HG03571 (cell line): ENCODE measurements around the gene CRLF1.

Experiments
- ATAC-seq: cut with Tn5 transposase; IDR thresholded peaks from one replicate; pipeline ENCODE4 v1.9.1; 2021; ENCODE audit not compliant: unreplicated experiment

Gene CRLF1, protein sequence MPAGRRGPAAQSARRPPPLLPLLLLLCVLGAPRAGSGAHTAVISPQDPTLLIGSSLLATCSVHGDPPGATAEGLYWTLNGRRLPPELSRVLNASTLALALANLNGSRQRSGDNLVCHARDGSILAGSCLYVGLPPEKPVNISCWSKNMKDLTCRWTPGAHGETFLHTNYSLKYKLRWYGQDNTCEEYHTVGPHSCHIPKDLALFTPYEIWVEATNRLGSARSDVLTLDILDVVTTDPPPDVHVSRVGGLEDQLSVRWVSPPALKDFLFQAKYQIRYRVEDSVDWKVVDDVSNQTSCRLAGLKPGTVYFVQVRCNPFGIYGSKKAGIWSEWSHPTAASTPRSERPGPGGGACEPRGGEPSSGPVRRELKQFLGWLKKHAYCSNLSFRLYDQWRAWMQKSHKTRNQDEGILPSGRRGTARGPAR

DNA sequence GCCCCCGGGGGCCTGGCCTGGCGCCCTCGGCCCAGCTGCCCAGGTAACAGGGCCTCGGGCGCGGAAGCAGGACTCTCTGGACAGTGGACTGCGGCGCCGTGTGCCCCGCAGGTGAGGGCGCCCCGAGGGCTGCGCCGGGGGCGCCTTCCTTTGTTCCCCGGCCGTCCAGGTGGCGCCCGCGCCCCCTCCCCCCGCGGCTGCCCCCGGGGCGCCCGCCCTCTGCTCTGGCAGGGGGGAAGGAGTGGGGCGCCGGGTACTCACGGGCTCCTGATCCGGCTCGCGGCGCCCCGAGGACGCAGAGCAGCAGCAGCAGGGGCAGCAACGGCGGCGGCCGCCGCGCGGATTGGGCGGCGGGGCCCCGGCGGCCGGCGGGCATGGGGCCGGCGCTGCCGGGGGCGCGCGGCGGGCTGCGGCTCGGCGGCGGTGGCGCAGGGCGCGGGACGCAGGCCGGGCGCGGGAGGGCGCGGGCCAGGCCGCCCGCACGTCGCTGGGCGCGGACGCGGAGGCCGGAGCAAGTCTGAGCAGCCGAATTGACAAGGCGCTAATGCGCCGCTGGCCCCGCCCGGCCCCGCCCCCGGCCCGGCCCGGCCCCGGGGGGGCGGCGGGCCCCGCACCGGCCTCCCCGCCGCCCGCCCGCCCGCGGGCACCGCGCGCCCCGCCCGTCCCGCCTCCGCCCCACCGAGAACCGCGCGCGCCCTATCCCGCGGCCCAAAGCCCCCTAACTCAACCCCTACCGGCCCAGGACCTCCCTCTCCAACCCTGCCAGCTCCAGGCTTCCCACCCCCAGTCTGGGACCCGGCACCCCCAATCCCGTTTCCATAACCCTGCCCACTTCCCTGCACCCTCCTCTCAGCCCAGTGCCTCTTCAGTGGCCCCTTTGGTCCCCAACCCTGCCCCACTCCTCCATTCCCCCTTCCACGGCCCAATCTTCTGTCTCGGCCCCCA, at the start of gene CRLF1:
Gene CRLF1 (minus strand): TSS at position 519 of the 945 bp plus-strand sequence. CDS start 143 bp downstream, at position 376.
- no peak for ATAC-seq

DNA sequence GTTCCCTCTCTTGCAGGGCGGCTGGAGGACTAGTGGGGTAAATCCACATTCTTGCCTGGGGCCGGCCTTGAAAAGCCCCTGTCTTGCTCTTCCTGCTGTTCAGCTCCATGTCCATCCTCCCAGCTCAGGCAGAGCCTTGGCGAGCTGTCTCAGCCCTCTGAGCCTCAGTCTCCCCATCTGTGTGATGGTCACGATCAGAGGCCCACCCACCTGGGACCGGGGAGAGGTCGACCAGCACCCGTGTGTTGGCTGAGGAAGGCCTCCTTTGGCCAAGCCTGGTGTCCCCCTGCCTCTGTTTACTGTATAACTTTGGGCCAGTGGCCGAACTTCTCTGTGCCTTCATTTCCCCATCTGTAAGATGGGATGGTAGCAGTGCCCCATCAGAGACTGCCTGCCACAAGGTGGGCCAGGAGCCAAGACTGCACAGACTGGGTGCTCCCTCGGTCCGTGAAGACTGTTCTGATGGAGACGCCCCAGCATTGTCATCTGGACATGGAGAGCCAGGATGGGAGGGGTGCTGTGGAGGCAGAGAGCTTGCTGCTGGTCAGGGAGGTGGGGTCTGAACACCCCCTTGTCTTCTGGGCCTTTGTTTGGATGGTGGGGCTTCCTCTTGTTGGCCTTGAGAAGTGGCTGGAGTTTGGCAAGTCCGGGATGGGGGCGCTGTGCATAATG, 48.7 kb upstream of the CRLF1 start:
- no peak for ATAC-seq

DNA sequence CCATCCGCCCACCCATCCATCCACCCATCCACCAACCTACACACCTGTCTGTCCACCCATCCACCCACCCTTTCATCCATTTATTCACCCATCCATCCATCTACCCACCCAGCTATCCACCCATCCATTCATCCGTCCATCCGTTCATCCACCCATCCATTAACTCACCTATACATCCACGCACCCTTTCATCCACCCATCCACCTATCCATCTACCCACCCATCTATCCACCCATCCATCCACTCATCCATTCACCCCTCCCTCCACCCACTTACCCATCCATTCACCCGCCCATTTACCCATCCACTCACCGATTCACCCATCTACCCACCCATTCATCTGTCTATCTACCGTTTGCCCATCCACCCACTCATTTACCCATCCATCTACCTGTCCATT, 47.9 kb upstream of the CRLF1 start:
- ATAC-seq: no peak

DNA sequence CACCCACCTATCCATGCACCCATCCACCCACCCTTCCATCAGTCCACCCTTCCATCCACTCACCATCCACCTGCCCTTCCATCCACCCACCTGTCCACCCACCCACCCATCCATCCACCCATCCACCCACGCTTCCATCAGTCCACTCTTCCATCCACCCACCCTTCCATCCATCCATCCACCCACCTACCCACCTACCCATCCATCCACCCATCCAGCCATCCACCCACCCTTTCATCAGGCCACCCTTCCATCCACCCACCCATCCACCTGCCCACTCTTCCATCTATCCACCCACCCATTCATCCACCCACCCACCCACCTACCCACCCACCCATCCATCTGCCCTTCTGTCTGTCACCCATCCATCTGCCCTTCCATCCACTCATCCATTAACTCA, 47.3 kb upstream of the CRLF1 start:
- ATAC-seq: no peak

DNA sequence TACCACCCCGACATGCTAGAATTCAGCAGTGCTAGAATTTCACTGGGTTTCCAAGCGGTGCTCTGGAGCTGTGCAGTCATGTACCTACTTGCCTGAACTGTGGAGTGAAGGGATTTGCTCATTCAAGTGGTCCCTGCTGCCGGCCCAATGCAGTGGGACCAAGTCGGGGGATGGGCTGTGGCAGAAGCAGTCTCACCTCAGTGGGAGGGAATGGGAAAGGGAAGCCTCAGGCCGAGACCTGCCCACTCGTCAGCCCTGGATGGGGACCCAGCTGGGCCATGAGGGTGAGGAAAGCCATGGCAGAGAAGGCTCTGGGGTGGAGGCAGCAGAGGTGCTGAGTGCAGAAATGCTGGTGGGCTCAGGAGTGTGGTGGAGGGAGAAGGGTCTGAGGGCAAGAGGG, 45.1 kb upstream of the CRLF1 start:
- no peak for ATAC-seq

DNA sequence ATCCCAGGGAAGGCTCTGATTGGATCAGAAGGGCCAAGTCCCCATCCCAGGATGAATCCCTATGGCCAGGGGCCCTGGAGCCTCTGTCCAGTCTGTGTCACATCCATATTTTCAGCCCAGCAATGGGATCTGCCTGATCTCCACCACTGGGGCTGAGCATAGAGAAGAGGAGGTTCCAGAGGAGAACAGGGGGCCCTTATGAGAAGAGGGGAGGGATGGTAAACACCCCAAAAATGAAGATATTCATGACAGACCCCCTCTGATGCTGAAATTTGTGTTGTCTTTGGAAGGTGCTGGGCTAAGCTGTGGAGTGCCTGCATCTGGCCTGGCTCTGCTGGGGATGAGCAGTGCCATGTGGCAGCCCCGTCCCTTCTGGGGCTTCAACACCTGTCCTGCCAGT, 44.7 kb upstream of the CRLF1 start:
- ATAC-seq: no peak

DNA sequence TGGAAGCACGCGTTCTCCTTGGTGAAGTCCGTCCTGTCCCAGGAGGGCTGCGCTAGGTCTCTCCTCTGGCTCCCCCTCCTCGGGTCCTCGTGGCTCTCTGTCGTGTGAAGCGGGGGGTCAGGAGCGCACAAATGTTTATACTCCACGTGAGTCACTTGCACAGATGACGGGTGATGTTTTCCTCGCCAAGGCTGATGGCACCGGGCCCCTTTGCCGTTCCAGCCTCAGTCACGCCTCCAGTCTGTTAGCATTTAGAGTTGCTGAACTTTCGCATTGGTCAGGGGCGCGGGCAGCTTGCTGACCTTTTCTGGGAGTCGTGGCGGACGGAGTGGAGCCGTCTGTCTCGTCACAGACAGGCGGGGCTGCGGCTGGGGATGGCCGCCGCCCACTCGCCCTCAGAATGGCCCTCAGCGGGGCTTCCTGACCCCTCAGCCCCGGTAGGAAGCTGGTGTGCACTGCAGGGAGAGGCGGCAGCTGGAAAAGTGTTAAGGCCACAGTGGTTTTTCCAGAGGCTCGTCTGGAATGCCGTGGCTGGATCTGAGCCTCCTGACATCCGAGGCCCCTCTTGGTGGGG, 44.0 kb upstream of the CRLF1 start:
- no peak for ATAC-seq

DNA sequence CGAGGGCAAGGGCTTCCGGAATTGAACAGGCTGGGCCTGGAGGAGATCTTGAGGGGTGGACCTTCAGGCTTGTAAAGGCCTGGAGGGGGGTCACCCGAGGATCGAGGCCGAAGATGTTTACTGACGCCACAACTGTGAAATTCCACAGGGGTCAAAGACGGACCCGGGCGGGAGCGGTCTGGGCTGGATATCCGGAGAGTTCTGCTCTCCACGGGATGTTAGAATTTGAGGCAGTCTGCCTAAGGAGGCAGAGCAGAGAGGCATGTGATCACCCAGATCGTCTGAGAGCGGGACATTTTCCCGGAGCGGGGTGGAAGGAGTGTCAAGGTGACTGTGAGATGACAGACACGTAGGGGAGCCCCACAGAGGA, 43.4 kb upstream of the CRLF1 start:
- no peak for ATAC-seq

DNA sequence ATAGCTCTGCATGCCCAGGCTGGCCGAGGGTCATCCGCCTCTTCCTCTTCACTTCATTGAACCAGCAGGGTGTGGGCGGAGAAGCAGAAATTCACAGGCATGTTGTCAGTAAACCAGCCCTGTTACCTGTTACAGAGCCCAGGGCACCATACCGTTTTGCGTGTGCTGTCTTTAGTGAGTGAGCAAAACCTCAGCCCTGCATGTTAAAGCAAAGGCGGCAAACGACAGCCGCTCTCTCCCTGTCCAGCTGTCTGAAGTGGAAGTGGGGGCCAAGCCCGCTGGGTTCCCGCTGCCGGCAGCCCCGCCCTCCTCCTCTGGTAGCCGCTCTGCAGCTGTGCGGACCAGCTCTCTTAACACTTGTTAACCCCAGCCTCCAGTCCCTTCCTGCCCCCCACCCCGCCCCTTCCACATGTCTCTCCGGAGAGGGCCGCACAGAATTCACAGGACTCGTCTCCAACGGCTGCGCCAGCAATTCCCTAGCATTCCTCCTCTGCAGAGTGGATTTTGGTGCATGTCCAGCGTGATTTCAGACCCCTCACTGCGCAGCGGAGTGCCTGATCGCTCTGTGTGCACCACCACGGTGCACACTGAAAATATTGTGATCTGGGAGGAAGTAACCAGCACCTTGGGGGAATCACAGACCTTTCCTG, 42.9 kb upstream of the CRLF1 start:
- no peak for ATAC-seq

DNA sequence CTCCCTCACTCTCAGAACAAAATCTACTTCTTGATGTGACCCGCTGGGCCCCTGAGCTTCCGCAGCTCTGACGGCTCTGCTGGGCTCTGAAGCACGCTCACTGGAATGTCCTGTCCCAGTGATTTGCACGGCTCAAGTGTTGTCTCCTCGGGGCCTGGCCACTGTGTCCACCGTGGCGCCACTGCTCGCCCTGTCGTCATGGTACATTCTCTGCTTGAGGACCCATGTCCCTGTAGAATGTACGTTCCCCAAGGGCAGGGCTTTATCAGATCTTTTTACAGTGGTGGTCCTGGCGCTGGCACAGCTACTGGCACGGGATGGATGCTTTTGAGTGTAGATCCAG, 42.3 kb upstream of the CRLF1 start:
- no peak for ATAC-seq

DNA sequence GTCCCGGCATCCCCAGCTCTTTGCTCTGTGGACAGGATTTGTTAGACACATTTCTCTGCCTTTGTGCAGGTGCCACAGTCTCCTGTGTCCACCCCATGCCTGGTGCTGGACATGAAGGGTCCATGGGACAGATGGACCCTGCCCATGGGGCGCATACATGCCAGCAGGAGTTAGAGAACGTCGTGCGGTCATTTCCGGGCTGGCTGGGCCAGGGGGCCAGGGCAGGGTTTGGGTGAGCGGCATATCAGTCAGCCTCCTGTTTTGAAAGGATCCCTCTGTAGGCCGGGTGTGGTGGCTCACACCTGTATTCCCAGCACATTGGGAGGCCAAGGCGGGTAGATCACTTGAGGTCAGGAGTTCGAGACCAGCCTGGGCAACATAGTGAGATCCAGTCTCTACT, 41.2 kb upstream of the CRLF1 start:
- no peak for ATAC-seq

DNA sequence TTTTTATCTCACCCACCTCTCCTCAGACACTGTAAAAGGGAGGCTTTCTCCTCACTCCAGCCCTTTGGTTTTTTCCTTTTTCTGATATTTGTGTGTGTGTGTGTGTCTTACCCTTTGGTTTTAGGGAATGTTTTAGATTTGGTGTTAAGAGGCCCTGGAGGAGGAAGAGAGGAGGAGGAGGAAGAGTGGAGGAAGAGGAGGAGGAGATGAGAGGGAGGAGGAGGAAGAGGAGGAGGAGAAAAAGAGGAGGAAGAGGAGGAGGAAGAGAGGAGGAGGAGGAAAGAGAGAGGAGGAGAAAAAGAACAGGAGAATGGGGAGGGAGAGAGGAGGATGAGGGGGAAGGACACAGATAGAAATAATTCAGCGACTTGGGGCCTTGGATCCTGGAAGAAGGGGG, 40.8 kb upstream of the CRLF1 start:
- ATAC-seq: no peak

DNA sequence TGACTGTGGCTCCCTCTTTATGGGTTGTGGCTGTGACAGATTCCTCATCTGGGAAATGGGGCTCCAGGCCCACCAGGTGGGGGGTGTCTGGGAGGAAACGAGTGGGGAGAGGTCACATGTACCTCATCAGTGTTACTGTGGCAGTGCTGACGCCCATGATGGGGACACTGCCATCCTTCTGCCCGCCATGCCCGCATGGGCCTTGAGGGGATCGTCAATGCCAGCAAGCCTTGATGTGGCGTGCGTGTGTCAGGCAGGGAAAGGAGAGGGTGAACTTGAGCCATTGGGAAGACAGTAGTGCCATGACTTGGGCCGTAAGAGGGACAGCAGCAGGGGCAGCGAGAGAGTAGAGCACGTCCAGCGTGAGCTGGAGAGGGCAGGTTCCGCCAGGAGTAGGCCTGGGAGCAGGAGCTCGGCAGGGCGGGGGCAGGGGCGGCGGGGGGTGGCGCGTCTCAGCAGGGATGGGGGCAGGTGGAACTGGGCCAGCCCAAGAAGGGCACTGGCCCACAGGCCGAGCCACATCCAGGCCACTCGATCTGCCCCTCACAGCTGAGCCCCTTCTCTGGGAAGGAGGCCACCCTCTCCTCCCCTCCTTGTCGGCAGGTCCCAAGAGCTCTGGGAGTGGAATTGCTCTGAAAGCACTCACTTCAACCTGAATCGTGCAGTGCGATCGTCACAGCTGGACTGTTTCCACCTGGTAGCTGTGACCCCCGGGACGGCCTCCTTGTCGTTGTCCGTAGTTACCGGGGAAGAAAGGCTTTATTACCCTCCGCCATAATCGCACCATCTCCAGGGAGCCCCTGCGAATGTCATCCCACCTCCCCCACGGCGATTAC, 40.2 kb upstream of the CRLF1 start:
- ATAC-seq: no peak

DNA sequence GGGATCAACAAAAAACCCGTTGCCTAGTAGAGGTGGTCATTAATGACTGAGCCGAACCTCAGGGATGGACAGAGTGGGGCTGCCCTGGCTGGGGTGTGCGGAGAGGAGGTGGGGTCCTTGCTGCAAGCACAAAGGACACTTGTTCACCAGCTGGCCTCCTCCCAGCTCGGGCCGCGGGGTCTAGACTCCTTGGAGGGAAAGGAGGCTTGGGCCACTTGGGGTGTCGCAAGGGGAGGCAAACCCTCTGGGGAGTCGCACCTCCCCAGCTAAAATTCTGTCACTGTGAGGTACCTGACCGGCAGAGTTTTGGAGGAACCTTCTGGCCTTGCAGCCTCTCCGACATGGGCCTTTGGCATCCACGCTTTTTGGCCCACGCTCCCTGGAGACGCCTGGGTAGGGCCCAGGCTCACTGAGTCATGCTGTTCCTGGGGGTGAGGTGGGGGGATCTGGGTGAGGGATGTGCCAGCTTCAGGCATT, 38.5 kb upstream of the CRLF1 start:
- no peak for ATAC-seq

DNA sequence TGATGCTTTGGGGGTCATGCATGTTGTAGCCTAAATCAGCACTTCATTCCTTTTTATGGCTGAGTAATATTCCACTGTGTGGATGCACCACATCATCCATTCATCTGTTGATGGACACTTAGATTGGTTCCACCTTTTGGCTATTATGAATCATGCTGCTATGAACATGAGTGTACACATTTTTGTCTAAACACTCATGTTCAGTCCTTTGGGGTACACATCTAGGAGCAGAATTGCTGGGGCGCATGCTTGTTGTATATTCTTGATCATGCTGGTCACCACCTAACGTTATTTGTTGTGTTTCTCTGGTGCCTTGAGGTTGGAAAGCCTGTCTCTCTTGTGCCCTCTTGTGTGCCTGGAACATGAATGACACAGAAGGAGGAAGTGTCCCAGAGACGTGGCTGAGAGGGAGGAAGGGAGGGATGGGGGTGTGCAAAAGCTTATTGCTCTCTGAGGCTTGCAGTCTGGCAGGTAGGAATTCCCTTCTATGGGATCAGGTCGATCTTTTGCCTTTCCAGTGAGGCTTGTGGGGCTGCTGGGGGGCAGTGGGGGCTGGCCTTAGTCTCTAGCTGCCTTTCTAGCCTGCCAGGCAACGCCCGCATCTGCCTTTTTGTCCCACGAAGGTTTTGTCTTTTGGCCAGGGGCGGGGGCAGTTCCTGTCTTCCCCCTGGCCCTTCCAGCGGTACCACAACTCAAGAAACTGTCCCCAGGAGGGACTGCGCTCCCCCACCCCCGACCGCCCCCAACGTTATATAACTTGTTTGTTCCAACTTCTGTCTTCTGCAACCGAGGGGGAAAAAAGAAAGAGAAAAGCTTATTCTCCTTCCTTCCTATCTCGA, 37.8 kb upstream of the CRLF1 start:
- no peak for ATAC-seq

DNA sequence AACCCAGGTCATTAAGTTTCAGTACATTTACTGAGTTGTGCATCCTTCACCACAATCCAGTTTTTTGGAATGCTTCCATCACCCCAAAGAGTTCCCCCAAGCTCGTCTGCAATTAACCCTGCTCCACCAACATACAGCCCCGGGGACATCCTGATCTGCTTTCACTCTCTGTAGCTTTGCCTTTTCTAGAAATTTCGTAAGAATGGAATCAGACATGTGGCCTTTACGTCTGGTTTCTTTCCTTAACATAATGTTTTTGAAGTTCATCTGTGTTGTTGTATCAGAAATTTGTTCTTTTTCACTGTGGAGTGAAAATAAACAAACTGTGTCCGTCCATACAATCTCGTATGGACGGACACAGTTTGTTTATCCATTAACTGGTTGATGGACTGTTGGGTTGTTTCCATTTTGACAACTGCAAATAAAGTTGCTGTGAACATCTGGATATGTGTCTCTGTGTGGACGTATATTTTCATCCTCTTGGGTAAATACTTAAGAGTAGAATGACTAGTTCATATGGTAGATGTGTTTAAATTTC, 33.2 kb upstream of the CRLF1 start:
- no peak for ATAC-seq

DNA sequence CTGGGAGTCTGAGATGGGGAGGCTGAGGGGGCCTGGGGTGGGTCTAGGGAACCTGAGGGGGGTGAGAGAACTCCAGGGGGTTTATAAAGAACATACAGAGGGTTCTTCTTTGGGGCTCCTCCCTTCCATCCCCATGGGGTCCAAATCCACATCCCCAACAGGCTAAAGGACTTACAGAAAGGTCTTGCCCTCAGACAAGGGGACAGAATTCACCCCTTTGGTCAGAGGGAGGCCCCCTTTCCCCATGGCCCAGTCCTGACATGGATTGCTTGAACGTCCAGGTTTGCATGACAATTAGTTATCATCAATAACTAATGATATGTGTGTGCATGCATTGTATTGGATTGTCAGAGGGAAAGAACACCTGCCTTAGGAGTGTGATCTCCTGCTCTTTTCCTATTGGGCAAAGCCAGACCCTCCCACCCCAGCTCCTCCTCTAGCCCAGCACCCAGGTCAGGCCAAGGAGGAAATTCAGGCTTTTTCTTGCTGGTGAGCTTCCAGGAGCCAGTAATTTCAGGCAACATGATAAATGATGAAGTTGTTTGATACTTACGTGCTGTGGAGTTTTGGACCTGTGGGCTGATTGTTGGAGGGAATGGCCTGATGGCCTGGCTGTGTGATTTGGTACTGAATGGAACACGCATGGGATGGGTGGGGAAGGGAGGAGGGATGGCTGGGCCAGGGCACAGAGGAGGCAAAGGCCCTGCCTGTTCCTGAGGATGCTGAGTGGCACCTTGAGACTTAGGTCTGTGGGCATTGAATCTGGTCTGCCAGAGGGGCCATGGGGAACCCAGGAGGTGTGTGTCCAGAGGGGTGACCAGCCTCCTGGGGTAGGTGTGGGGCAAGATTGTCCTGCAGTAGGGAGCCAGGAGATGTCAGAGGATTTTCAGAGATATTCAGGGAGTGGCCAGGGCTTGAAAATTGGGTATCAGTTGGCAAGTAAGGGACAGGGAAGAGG, 31.4 kb upstream of the CRLF1 start:
- ATAC-seq: no peak
